A673 (cell line): ENCODE data around the gene AAMP.

Source experiments
- EZH2 ChIP-seq: fragments of 200-600 bp; sonication (generic); IDR thresholded peaks from 2 replicates; pipeline ENCODE4 v1.6.1; 2017; ENCODE audit warnings: borderline replicate concordance, low read depth, mild to moderate bottlenecking, mixed read lengths, antibody characterized with exemption, low read length; ENCODE audit not compliant: poor library complexity, severe bottlenecking
- TF ChIP-seq, protein P1 (sequence below): fragments of 300-800, 200-600 bp; sonication (generic); conservative IDR thresholded peaks from 2 replicates; pipeline ENCODE4 v1.5.1; 2017; ENCODE audit warnings: low read depth, mild to moderate bottlenecking, antibody characterized with exemption, low read length, moderate library complexity, mixed read lengths

DNA sequence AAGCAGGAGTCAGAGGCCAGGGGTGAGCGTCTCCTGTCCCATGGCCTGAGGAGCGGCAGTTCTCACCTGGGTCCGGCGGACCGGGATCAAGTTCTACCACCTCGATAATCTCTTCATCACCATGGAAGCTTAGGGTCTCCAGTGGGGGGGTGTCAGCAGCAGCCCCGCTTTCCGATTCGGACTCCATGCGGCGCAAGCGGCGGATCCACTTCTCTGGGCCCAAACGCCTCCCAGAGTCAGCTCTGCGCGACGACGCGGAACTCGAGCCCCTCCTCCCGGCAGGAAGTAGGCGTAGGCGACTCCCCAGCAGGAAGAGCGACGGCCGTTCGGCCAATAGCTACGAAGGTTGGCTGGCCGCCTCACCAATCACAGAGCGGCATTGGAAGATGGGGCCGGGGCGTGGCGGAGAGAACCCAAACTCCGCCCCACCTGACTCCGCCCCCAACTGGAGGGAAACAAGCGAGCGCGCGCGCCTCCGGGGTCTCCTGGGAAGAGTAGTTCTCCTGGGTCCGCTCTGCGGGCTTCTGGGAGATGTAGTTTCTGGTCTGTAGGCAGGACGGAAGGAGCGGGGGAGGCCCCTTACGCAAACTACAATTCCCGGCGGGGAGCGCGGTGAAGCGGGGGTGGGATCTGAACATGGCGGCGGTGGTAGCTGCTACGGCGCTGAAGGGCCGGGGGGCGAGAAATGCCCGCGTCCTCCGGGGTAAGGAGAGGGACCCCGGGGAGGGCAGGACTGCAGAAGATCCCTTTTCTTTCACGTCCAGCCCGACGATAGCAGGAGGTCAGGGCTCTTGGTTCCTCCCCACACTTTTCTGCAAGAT is at the start of gene AAMP, which contains the start of gene PNKD:
- TF ChIP-seq, protein P1, sequence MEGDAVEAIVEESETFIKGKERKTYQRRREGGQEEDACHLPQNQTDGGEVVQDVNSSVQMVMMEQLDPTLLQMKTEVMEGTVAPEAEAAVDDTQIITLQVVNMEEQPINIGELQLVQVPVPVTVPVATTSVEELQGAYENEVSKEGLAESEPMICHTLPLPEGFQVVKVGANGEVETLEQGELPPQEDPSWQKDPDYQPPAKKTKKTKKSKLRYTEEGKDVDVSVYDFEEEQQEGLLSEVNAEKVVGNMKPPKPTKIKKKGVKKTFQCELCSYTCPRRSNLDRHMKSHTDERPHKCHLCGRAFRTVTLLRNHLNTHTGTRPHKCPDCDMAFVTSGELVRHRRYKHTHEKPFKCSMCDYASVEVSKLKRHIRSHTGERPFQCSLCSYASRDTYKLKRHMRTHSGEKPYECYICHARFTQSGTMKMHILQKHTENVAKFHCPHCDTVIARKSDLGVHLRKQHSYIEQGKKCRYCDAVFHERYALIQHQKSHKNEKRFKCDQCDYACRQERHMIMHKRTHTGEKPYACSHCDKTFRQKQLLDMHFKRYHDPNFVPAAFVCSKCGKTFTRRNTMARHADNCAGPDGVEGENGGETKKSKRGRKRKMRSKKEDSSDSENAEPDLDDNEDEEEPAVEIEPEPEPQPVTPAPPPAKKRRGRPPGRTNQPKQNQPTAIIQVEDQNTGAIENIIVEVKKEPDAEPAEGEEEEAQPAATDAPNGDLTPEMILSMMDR: 0 out of 2 replicates have a peak, but pooled peaks have one; percentile 18
- TF ChIP-seq EZH2: no peak
